SK-N-MC (cell line): ENCODE data around the gene DENR.

Source experiments
- EZH2 ChIP-seq: fragments of 200-600 bp; sonication (generic); IDR thresholded peaks from one replicate; pipeline ENCODE4 v1.6.1; 2017; ENCODE audit warnings: antibody characterized with exemption
- POLR2AphosphoS5 ChIP-seq: IDR thresholded peaks from 2 replicates; pipeline ENCODE4 v1.6.1; 2012; ENCODE audit warnings: mild to moderate bottlenecking, low read depth, low read length, borderline replicate concordance

DNA sequence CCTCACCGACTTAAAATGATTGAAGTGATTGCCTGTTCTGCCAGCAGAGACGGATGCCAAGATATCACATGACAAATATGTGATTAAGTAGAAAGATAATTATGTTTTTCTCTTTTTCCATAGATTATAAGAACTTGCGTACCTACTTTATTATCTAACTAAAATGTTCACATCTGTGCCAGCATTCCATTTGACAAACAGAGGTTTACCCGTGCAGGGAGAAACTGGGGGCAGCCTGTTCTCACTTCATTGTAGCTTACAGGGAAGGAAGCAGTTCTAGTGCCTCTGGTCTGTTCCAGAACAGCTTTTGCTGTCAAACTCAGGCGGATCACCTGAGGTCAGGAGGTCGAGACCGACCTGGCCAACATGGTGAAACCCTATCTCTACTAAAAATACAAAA, 51.3 kb downstream of the DENR start:
- TF ChIP-seq POLR2AphosphoS5 (no peak), EZH2 (no peak)
